Activated CD4-positive, alpha-beta T cell treated with anti-CD3 and anti-CD28 coated beads, Interleukin-2, amount 50 U/mL, for 16 hours (primary cell): ENCODE results near the gene PHF19.

Experiments used
- DNase-seq: peaks from one replicate; pipeline ENCODE4 v3.0.0-alpha.2; 2020

PHF19 gene

DNA sequence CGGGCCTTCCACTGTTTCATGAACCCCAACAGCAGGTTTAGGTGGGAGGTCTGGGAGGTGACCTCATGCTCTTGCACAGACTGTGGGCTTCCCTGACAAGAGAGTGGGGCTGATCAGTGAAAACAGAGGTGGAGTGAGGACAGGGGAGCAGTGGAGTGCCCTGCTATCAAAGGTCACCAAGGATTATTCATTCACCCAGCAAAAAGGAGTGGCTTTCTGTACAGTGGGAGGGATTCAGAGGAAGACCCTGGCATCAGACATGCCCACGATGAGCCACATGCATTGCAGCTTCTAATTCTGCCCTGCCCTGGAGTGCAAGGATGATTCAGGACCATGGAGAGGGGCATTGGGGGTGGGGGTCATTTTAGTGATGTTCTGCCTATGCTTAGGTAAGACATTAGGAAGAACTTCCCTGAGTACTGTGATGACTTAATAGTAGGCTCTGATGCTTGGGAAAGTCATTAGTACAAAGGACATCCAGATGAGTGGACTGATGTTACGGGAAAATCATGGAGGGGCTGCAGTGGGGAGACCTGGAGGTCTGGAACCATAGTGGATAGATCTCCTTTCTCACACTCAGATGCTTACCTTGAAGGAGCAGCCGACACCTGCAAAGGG, 36.8 kb upstream of the PHF19 start:
- DNase-seq = no peak

DNA sequence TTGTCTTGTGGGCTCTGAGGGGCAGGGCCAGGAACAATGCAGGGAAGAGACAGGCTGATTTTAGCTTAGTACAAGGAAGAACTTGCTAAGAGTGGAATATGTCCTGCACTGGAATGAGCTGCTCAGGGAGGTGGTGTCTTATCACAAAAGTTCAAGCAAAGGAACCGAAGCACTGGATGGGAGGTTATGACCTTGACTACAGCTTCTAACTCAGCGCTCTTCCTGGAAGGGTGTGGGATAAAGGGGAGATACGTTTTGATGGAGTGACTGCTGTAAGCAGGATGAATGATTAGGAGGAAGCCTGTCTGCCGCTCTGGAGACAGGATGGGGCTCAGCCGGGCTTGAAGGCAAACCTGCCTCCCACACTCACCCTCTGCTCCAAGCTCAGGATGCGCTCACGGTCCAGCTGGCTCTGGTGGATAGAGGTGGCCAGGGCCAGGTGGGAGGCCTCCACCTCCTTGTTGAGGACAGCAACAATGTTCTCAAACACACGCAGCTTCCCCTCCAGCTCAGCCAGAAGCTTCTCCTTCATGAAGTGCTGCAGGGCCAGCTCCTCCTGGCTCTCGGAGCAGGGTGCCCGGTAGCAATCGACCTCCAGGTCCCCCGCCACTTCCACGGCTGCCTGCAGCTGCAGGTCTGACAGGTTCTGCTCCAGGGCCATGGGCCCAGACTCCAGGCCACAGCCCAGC, 36.1 kb upstream of the PHF19 start:
- DNase-seq = no peak

DNA sequence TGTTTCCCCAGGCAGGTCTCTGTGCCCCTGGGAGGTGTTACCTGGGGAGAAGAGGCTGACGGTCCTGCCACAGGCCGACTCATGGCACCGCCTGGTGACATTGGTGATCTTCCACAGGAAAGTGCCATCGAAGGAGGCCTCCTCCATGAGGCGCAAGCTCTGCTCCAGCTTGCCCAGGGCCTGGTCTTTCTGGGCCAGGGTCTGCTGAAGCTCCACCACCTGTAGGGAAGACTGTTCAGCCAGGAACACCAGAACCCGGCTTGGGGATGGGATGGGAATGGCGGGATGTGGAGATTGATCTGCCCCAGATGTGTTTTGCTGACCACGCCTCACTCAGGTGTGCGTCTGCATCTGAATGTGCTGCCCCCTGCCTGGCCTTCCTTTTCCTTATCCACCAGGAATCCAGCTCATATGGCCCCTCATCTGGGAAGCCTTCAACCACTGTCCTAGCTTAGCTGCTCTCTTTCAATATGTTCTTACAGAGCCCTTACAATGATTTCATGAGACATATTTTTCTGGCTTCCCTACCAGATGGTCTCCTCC, 34.4 kb upstream of the PHF19 start:
- no peak for DNase-seq

DNA sequence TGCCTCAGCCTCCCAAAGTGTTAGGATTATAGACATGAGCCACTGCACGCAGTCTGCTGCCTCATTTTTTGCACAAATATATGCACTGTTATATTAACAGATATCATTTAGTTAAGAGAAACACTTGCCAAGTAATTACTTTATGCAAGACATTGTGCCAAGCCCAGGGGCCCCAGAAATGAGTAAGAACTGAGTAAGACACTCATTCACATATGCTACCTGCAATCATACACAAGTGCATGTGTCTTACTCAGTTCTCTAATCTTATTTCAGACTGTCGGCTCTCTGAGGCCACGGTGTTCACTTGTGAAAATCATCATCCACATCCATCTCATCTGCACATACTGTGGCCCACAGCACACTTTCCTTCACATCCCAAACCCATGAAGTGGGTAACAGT, 33.7 kb upstream of the PHF19 start:
- DNase-seq = no peak

DNA sequence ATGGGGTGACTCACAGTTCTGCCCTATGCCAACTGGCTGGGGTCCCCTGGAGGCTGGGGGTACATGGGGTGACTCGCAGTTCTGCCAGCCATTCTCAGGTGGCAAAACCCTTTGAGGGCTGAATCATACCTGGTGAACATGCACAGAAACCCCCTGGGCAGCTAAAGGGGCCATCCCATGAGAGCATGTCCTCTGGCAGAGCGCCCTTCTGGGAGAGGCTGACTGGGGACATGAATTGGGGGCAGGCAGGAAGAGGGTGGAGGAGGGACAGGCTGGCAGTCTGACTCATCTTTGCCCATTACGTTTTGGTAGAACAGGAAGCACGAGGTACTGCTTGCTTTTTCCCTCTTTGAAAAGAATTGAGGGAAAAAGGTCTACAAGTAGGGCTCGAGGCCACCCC, 32.9 kb upstream of the PHF19 start:
- DNase-seq = peak; percentile 70

DNA sequence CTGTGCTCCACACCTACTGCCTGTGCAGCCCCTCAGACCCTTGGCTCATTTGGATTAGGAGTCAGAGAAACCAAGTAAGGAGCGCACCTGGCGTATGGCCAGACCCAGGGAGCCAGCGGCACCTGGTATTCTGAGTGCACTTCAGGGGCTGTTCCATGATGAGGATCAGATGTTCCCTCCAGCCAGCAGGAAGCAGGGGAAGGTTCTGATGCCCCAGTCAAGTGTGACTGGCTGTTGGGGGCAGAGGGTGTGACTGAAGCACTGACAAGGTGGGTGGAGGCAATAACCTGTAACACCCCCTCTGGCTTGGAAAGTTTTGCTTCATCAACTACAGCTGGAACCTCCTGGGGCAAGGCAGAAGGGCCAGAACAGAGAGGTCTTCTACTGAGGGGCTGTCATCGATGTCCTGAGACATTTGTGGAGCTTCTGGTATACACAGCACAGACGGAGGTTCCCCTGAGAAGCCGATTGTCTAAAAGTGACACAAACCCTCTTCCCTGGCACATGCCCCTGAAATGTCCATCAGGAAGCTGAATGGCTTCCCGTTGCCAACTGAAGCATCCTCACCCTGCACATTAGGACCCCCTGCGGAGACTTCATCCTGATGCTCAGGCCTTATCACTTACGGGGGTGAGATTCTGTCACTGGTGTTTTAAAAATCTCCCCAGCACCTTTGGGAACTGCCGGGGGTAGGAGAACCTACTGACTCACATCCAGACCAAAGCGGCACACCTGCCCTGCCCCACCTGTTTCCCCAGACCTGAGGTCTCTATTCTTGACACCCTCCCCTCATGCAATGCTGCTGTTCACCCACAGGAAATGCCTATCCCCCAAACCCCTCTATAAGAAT, 28.6 kb upstream of the PHF19 start:
- DNase-seq = no peak

DNA sequence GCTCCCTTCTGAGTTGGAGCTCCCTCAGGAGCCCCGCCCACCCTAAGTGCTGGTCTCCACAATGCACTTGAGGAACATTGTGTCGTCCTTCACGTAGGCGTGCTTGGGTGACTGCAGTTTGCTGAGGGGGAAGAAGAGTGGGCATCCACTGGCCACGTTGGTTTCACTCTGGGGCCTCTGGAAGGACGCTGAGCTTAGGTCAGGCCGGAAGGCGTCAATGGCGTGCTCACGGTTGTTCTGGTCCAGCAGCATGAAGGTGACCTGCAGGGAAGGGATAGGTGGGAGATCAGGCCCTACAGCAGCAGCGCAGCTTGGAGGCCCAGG, 28.0 kb upstream of the PHF19 start:
- DNase-seq = no peak

DNA sequence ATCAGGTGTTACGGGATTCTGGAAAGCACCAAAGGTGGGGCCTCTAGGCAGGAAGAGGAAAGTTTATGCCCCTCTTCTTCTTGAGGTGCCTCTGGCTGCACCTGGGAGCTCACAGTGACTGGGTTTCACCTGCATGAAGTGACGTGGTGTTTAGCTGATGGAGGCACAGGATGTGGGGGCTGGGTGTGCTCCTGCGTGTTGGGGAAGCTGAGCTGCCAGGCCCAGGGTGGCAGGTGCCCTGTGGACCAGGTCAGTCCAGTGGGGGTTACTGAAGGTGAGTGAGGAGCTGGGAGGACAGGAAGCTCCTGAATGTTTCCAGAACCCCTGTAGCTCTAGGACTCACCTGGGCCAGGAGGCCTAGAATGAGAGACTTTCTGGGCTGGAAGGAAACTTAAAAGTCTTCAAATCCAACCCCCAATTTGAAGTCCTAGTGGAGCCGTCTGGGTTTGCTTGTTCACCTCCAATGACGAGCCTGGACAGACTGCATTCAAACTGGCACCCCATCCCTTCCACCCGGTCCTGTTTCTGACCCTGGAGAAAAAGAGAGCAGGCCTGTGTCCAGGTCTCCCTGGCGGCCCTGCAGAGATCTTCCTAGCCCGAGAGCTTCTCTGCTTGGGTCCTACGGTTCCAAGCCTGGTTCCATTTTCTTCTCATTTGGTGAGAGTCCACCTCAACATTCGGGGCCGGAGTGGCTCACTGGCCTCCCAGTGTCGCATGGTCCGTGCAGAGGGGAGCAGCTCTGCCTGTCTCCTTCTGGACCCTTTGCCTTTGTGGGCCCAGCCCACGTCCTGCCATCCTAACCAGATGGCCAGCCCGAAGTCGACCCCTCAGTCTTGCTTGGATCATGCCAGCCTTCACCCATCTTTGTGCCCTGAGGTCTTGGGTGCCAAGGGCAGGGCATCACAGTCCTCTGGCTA, 27.3 kb upstream of the PHF19 start:
- DNase-seq = no peak

DNA sequence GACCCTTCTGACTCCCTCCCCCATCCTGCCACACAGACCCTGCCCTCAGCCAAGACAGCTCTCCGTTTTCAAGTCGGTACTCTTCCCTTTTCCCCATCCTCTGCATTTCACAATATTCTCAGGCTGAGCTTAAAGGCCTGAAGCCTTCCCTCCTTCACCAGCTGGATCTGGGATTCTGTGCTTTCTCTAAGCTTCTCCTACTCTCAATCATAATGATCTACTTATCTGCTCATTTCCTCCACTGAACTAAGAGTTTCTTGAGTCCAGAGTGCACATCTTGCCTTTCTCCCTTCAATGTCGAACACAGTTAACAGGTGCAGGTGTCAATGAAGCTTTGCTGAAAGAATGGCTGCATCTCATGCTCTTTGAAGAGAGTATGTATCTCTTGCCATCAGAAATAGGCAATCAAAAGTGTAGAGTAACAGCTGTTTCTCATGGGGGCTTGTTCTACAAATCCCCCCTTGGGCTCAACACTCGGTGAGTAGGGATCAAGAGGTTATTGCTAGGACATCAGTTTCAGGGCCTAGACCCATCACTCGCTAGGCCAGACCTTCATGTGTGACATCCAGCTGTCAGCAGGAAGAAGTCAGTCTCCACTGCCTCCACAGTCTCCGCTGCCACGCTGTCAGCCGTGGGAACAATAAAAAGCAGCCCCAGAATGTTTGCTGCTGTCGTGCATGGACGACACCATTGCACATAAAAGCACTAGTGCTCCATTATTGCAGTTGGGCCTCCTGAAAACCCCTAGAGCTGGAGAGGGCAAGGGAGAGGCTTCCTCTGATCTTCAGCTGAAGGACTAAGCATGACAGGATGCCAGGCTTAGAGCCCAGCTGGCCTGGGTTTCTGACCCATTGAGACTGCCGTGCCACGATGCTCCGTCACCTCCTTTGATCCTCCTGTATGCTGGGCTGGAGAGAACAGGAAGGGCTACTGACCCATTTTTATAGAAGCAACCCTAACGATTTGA, 25.9 kb upstream of the PHF19 start:
- DNase-seq = no peak

DNA sequence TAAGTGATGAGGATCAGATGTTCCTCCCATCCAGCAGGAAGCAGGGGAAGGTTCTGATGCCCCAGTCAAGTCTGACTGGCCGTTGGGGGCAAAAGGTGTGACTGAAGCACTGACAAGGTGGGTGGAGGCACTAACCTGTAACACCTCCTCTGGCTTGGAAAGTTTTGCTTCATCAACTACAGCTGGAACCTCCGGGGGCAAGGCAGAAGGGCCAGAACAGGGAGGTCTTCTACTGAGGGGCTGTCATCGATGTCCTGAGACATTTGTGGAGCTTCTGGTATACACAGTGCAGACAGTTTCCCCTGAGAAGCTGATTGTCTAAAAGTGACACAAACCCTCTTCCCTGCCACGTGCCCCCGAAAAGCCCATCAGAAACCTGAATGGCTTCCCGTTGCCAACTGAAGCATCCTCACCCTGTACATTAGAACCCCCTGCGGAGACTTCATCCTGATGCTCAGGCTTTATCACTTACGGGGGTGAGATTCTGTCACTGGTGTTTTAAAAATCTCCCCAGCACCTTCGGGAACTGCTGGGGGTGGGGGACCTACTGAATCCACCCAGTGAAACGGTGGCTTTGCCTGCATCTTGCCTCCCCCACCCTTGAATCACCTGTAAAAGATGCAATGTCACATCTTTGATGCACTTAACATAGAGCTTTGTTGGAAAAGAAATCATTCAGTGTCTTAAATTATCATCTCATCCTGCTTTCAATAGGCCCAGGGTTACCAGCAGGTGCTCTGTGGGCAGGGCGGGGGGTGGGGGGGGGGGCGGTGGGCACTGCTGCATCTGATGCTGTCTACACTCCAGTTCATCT, 25.0 kb upstream of the PHF19 start:
- DNase-seq = no peak

DNA sequence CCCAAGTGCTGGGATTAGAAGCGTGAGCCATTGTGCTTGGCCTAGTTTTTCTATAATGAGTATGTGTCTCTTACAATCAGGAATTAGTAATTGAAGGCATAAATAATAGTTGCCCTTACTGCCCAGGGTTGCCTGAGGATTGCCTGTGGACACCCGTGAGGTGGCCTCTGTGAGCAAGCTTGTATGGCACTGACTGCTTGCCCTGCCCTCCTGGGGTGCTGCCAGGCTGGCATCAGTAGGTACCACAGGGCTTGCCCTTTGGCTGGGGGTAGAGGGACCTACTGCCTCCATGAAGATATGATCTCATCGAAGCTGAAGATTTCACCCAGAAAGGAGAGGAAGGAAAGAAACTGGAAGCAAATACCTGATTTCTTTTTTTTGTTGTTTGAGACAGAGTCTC, 23.8 kb upstream of the PHF19 start:
- no peak for DNase-seq

DNA sequence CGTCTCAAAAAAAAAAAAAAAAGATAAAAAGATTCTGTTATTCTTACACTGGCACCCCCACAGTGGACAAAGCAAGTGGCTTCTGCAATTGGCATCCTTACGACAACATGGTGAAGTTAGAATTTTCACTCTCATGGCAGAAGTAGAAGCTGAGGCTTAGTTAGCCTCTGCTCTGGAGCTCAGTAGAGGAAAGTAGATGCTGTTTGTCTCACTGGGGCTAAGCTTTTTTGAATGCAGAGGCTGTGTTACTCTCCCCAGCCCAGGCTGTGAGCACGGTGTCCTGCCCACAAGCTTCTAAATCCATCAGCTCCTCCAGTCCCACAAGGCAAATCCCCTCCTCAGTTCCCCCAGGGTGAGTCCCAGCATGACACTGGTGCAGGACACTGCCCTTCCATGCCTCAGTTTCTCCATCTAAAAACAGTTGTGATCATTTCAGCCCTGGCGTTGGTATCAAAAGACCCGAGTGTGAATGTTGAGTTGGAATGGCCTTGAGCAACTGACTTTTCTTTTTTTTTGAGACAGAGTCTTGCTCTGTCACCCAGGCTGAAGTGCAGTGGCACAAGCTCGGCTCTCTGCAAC, 22.6 kb upstream of the PHF19 start:
- no peak for DNase-seq

DNA sequence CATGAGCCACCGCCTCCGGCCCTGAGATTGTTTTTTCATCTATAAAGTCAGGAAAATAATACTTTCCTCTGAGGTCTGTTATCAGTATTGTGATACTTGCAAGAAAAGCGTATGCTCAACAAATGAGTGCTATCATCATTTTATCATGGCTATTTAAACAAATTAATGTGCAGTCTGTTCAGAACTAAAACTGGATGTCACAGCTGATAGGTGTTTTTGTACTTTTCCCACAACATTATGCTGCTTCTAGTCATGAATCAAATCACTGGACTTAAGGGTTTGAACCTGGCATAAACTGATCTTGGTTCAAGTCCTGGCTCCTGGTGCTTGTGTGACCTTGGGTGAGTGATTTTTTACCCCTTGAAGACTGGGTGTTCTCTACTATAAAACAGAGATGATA, 21.4 kb upstream of the PHF19 start:
- no peak for DNase-seq

DNA sequence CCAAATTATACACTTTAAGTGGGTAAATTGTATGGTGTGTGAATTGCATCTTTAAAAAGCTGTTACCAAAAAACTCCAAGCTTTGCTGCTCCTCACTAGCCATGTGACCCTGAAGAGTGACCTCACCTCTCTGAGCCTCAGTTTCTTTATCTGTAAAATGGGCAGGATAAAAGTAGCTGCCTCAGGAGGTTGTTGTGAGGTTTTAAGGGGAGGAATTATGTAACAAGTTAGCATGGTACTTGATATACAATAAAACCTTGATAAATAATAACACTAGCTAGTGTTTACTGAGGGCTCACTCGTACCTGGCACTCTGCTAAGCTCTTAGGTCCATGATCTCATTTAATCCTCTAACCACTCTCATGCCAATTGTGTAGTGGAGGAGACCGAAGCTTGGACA, 19.0 kb upstream of the PHF19 start:
- DNase-seq = no peak

DNA sequence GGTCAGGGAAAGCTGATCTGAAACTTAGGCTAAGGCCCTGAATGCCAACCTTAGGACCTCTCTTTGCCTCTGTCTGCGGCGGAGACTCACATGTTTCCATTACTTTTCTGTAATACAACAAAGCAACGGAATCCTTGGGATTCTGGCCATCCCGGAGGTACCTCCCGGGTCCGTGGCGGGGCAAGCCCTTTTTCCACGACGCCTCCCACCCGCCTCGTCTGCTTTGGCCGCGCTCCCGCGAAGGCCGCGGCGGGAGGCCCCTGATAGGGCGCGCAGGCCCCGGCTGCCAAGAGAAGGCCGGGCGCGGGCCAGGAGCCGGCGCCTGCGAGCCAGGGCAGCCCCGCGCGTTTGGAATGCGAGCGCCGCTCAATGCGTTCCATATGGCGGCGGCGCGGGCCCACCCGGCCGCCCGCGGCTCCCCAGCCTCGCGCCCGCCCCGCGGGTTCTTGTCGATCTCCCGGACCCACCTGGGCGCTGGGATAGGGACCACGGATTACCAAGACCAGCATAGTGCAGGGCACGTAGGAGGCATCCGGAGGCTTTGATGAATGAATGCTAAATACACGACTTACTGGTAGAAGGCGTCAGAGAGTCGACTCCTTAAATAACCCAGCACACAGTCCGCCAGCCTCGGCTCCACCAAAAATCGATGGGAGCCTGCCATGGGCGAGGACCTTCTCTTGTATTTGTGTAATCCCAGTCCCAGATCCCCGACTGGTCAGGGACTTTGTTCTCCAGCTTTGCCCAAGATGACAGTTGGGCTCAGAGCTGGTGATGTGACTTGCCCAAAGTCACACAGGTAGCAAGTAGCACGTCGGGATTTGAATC, 17.5 kb upstream of the PHF19 start:
- DNase-seq = no peak

DNA sequence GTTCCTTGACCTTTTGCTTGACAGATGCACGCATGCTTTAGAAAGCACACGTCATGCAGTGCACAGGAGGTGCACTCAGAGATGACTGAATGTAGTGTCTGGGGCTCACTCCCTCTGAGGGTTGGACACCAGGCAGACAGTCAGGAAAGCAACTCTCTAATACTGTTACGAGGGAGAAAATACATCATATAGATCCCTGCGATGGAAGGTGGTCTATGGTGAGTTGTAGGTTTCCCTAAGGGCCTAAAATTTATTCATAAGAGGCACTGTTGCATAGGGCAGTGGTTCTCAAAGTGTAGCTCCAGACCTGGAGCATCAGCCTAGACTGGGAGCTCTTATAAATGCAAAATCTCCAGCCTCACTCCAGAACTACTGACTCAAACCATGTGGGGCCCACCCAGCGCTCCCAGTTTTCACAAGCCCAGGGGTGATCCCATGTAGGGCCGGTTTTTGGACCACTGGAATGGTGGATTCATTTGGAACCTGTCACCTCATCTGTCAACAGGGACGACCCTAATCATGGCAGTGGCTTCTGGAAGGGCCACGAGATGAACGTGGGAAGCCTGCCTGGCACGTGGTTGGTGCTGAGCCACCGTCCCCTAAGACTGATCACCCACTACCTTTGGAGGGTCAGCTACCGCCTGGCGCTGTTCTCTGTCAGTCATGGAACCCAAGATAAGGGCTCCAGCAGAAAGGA, 16.8 kb upstream of the PHF19 start:
- DNase-seq = no peak

DNA sequence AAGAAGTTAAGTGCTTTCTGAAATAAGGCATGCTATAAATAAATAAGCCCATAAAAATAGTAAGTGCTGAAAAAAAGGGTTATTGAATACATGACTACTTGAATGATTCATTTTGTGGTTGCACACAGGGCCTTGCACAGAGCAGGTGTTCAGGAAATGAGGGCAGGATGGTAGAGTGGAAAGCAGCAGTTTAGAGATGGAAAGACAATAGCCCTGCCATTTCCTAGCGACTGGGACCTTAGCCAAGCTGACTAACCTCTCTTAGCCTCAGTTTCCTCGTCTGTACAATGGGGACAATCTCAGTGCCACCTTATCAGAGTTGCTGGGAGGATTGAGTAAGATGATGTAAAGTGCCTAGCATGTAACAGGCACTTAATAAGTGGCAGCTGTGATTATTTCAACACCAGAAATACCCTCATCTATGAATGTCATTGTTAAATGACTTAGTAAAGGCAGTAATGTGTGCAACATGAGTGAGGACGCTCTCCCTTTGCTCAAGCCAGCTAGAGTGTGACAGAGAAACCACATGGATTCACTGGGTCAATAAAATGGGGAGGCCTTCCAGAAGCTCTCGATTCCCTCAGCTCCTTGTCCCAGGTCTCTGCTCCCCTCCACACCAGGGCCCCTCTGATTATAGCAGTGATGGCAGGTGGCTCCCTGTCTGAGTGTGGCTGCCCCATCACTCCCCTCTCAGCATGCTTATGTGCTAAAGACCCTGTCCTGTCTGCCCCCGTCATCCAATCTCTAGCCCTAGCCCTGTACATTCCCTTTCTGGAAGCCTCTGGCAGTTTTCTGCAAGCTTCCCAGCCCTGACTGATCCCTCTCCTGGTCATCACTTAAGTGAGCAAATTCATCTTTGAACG, 16.0 kb upstream of the PHF19 start:
- peak; percentile 93 for DNase-seq
